ENCODE data around the gene CHRD.

Gene CHRD

DNA sequence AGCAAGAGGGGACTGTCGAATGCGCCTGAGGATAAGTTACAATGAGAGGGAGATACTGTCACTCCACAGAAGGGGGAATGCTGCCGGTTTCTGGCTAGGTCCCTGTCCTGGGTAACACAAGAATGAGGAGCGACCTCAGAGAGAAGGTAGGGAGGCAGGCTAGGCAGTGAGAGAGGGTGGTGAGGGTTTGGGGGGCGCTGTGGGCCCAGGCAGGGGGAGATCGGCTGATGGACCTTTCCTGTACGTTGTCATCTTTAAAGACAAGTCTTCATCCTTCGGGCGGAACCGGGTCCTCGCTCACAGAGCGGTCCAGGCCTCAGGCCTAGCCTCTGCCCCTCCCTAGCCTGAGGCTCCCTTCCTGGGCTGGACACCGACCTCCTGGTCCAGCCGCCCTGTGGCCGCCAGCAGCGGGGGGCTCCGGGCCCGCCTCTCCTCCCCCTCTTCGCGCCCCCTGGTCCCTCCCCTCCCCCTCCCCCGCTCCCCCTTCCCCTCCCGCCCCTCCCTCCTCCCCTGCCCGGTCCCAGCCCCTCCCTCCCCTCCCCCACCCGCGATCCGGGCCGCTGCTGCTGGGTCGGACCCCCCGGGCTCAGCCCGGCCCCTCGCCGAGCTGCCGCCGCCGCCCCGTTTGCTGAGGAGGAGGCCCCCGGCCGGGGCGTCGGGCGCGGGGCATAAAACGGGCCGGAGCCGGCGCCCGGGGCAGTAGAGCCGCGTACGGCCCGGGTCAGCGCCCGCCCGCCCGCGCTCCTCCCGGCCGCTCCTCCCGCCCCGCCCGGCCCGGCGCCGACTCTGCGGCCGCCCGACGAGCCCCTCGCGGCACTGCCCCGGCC lies at the start of gene CHRD:
Gene CHRD, plus strand, starts transcription at position 697 of the 827 bp plus-strand sequence. CDS start 265 bp downstream, outside the sequence.
- CTCF ChIA-PET = interaction anchor here (0.9 to 2.3 kb wide), 3 partner anchors 89 to 162 kb away, joined by 3 to 8 read pairs (median 4); no protein-coding TSS in a partner anchor

DNA sequence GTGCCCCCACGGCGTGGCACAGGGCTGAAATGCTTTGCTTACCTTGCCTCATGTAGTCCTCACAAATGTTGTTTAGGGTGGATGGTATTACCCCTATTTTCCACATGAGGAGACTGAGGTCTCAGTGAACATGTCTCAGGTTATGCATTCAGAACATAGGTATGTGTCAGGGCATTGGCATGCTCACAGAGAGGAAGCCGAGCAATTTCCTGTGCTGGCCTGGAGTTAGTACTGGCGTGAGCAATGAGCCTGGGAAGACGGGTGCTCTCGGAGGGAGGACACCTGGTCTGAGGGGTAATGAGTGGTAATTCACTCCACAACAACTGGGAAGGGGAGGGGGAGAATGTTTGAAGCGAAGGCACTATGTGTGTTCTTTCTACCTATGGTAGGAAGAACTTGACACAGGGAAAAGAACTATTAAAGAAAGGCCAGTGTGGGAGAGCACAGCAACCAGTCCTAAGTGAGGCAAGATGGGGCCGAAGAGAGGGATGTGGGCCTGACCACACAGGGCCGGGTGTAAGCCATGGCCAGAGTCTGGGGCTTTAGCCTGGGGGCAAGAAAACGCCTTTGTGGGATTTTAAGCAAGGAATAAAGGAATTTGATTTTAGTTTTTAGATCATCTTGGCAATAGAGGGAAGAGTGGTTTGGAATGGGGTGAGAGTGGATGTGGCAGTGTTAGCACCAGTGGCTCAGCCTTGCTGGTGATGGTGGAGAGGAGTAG lies 47.3 kb upstream of the CHRD start:
- TF ChIP-seq CTCF (conservative IDR thresholded peaks at IDR 0.05; ENCODE audit: low read depth) = no peak
- DNase-seq (ENCODE audit: low spot score) = peak; percentile 85
- POLR2A ChIA-PET (ENCODE audit: low non-redundant PET) = no interaction called here
- peak overlapping the region; percentile 94 for H3K27ac ChIP-seq
- CTCF ChIA-PET = no interaction called here

More for the DNA sequence above, at the start of gene CHRD:
- TF ChIP-seq CTCF (conservative IDR thresholded peaks at IDR 0.05; ENCODE audit: low read depth) = no peak
- no peak for DNase-seq (ENCODE audit: low spot score)
- H3K27ac ChIP-seq = no peak within 1 kb of the TSS
- POLR2A ChIA-PET (ENCODE audit: low non-redundant PET) = no interaction called here

DNA sequence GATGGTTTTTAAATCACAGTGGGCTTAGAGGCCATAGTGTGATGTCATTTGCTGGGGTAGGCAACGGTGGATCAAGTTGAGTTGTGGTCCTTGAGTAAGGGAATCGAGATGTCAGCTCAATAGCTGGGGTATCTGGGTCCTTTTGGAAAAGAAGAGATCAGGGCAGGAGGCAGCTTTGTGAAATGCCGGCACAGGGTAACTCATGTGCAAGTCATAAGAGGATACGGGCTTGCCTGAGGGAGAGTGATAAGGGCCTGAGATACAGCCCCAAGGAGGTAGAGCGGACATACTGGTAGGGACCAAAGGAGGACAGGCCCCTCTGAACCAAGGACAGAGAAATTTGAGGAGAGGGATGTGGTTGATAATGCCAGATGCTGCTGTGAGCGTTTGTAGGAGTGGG lies 46.7 kb upstream of the CHRD start:
- TF ChIP-seq CTCF (conservative IDR thresholded peaks at IDR 0.05; ENCODE audit: low read depth) = no peak
- CTCF ChIA-PET = interaction anchor here (0.7 kb wide), 1 partner anchor 22 kb away, joined by 4 read pairs; no protein-coding TSS in a partner anchor
- no peak for DNase-seq (ENCODE audit: low spot score)
- H3K27ac ChIP-seq = peak overlapping the region; percentile 94
- POLR2A ChIA-PET (ENCODE audit: low non-redundant PET) = no interaction called here

- POLR2A ChIA-PET (ENCODE audit: low non-redundant PET) = no interaction called here
- no peak for DNase-seq (ENCODE audit: low spot score)
- TF ChIP-seq CTCF (conservative IDR thresholded peaks at IDR 0.05; ENCODE audit: low read depth) = no peak
- H3K27ac ChIP-seq = peak overlapping the region; percentile 94
- CTCF ChIA-PET = interaction anchor here (0.7 kb wide), 1 partner anchor 21 kb away, joined by 4 read pairs; no protein-coding TSS in a partner anchor
Measured at GRCh38 chr3:184333700-184334099, 46.2 kb upstream of the CHRD start.

DNA sequence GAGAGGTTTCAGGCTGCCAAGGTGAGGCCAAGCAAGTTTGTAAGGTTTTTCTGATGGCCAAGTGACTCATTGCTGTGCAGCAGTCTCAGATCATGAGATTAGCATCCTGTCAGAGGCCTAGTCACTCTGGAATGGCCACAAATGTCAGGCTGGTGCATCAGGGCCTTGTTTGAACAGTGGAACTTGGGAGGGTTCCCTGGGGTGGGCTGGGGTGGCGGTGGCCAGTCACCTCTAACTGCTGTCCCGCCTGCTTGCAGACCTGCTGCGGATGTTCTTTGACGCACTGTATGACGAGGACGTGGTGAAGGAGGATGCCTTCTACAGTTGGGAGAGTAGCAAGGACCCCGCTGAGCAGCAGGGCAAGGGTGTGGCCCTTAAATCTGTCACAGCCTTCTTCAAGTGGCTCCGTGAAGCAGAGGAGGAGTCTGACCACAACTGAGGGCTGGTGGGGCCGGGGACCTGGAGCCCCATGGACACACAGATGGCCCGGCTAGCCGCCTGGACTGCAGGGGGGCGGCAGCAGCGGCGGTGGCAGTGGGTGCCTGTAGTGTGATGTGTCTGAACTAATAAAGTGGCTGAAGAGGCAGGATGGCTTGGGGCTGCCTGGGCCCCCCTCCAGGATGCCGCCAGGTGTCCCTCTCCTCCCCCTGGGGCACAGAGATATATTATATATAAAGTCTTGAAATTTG lies 45.2 kb upstream of the CHRD start:
- H3K27ac ChIP-seq = peak overlapping the region; percentile 94
- DNase-seq (ENCODE audit: low spot score) = no peak
- ChIA-PET POLR2A (ENCODE audit: low non-redundant PET) (no interaction called here), CTCF (no interaction called here)
- no peak for TF ChIP-seq CTCF (conservative IDR thresholded peaks at IDR 0.05; ENCODE audit: low read depth)

DNA sequence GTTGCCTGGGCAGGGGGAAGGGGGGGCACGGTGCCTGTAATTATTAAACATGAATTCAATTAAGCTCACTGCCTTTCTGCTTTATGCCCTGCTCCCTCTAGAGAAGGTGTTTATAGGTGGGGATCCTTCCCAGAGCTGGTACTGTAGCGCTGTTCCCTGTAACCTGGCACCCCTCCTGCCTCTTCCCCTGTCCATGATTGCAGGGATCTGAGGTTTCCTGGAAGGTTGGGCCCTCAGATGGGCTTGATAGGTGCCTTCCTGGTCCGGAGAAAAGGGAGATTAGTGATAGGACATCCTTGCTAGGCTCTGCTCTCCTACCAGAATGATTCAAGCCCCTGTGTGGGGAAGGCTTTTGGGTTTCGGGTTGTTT lies 44.6 kb upstream of the CHRD start:
- TF ChIP-seq CTCF (conservative IDR thresholded peaks at IDR 0.05; ENCODE audit: low read depth) = no peak
- ChIA-PET CTCF (no interaction called here), POLR2A (ENCODE audit: low non-redundant PET) (interaction anchor here (0.6 to 0.7 kb wide), 2 partner anchors 20 to 26 kb away, joined by 3 to 5 read pairs; partner anchors contain the start of genes CLCN2 and POLR2H)
- DNase-seq (ENCODE audit: low spot score) = no peak
- peak overlapping the region; percentile 94 for H3K27ac ChIP-seq

Data from RWPE1 (cell line).